Stimulated activated CD4-positive, alpha-beta T cell treated with anti-CD3 and anti-CD28 coated beads, Interleukin-4, amount 100 ng/mL, for 1 hour (primary cell): ENCODE results near the gene USHBP1.

ENCODE experiments used
- DNase-seq: peaks from one replicate; pipeline ENCODE4 v3.0.0-alpha.2; 2020

USHBP1 gene

GRCh38 chr19:17210296-17210695 is 54.2 kb downstream of the USHBP1 start:
- no peak for DNase-seq

GRCh38 chr19:17209126-17210036 is 55.2 kb downstream of the USHBP1 start:
- peak; percentile 44 for DNase-seq

- DNase-seq = no peak
Observed at GRCh38 chr19:17206736-17207581, 57.6 kb downstream of the USHBP1 start.

- DNase-seq = peak; percentile 65
Observed at GRCh38 chr19:17205237-17206140, 59.1 kb downstream of the USHBP1 start.

GRCh38 chr19:17202713-17203112 is 61.8 kb downstream of the USHBP1 start:
- no peak for DNase-seq

- DNase-seq = peak; percentile 27
Observed at GRCh38 chr19:17202249-17202648, 62.3 kb downstream of the USHBP1 start.

GRCh38 chr19:17200408-17201079 is 64.0 kb downstream of the USHBP1 start:
- DNase-seq = no peak
